ENCODE results near the gene LMF1.

GRCh38 chr16:817001-817906, 153.5 kb downstream of the LMF1 start:
- TF ChIP-seq CTCF (IDR thresholded peaks at IDR 0.05), result no peak
- no peak for TF ChIP-seq POLR2A (IDR thresholded peaks at IDR 0.05)
